ENCODE measurements around the gene LAMA1. TPM values are rescaled to one million over a fixed set of nuclear protein-coding genes. Genes with fewer than 3 reads are reported as not detected.
A peak's percentile ranks its signal among the peaks of the same experiment; 100 is the strongest.

Gene LAMA1
- total and polyA plus RNA-seq, 10 of the 15 experiments (the other 5 are each of a cell fraction or from before 2014, with no cell fraction given), result under 0.01 to 1.9 (median 0.06) TPM; not detected in 6

GRCh38 chr18:6920099-6920955 is 197.3 kb downstream of the LAMA1 start (continued):
- TF ChIP-seq, protein P1, sequence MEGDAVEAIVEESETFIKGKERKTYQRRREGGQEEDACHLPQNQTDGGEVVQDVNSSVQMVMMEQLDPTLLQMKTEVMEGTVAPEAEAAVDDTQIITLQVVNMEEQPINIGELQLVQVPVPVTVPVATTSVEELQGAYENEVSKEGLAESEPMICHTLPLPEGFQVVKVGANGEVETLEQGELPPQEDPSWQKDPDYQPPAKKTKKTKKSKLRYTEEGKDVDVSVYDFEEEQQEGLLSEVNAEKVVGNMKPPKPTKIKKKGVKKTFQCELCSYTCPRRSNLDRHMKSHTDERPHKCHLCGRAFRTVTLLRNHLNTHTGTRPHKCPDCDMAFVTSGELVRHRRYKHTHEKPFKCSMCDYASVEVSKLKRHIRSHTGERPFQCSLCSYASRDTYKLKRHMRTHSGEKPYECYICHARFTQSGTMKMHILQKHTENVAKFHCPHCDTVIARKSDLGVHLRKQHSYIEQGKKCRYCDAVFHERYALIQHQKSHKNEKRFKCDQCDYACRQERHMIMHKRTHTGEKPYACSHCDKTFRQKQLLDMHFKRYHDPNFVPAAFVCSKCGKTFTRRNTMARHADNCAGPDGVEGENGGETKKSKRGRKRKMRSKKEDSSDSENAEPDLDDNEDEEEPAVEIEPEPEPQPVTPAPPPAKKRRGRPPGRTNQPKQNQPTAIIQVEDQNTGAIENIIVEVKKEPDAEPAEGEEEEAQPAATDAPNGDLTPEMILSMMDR (IDR thresholded peaks at IDR 0.05 in 2 of 3, conservative IDR thresholded peaks at IDR 0.05 in 1 of 3; ENCODE audit: control insufficient read depth in 2 of 3, extremely low read depth in 1 of 3, insufficient read depth in 1 of 3, low read depth in 3 of 3, low read length in 3 of 3), result peak; percentile 62 to 75 (median 68); a peak in 5 of 6 replicates

GRCh38 chr18:6917072-6917471 is 200.5 kb downstream of the LAMA1 start:
- no peaks in the 10 kb centered on the region for H3K79me2 ChIP-seq (ENCODE audit: control insufficient read depth, insufficient read depth, low read length)
- RAD21 ChIA-PET (ENCODE audit: unreplicated experiment), result no interaction called here
- no TSS peak for BruUV-seq (replicated peaks)
- H3K4me3 ChIP-seq, result no peak overlapping the region
- H3K4me1 ChIP-seq (ENCODE audit: control insufficient read depth, insufficient read depth, low read length), result no peaks in the 10 kb centered on the region
- FAIRE-seq (no peak), DNase-seq (ENCODE audit: low read depth, low spot score) (no peak), ATAC-seq (no peak)
- no peaks in the 10 kb centered on the region for H3K9me3 ChIP-seq (replicated peaks; ENCODE audit: control insufficient read depth, insufficient read depth, low read length)
- H3K36me3 ChIP-seq (ENCODE audit: control insufficient read depth in 2 of 2, insufficient read depth in 2 of 2, low read length in 1 of 2), result no peaks in the 10 kb centered on the region
- no peaks in the 10 kb centered on the region for H3K27me3 ChIP-seq (replicated peaks in 1 of 2; ENCODE audit: control insufficient read depth in 2 of 2, insufficient read depth in 2 of 2, low read length in 1 of 2)
- TF ChIP-seq FOXK2 (IDR thresholded peaks at IDR 0.05) (no peak), NFIC (IDR thresholded peaks at IDR 0.05; ENCODE audit: low read depth, low read length) (no peak), HSF1 (IDR thresholded peaks at IDR 0.05; ENCODE audit: low read depth, low read length) (no peak), NR2C1 (IDR thresholded peaks at IDR 0.05) (no peak), KAT2A (conservative IDR thresholded peaks at IDR 0.05; ENCODE audit: control insufficient read depth, low read depth, low read length) (no peak), ZNF217 (IDR thresholded peaks at IDR 0.05) (no peak), CBFB (IDR thresholded peaks at IDR 0.05; ENCODE audit: low read depth) (no peak), ZNF24 (IDR thresholded peaks at IDR 0.05) (no peak), STAT1 (conservative IDR thresholded peaks at IDR 0.05) (no peak), ATF7 (IDR thresholded peaks at IDR 0.05; ENCODE audit: low read depth) (no peak)
- TF ChIP-seq, protein P2, sequence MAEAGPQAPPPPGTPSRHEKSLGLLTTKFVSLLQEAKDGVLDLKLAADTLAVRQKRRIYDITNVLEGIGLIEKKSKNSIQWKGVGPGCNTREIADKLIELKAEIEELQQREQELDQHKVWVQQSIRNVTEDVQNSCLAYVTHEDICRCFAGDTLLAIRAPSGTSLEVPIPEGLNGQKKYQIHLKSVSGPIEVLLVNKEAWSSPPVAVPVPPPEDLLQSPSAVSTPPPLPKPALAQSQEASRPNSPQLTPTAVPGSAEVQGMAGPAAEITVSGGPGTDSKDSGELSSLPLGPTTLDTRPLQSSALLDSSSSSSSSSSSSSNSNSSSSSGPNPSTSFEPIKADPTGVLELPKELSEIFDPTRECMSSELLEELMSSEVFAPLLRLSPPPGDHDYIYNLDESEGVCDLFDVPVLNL (IDR thresholded peaks at IDR 0.05; ENCODE audit: low read depth, low read length), result no peak
- 19% methylated on average over 3 of the region's 3 CpGs for WGBS (ENCODE audit: insufficient coverage, insufficient replicate concordance, low lambda C conversion rate, missing lambda C conversion rate)
- in situ Hi-C loops (cut with MboI), result no loop called here
- no peak overlapping the region for H2AFZ ChIP-seq (ENCODE audit: control insufficient read depth, low read depth, low read length)
- intact Hi-C loops (cut with micrococcal nuclease; ENCODE audit: unreplicated experiment), result no loop called here
- POLR2A ChIA-PET, result no interaction called here
- CTCF ChIA-PET, result interaction anchor here (1.2 kb wide), 1 partner anchor 10 kb away, joined by 3 read pairs; no protein-coding TSS in a partner anchor
- H3K9ac ChIP-seq (ENCODE audit: control insufficient read depth, insufficient read depth, low read length), result no peak overlapping the region
- SMC1A ChIA-PET (ENCODE audit: uncharacterized antibody, unreplicated experiment), result no interaction called here
- no peak overlapping the region for H3K4me2 ChIP-seq (ENCODE audit: control insufficient read depth, insufficient read depth)
- H3K27ac ChIP-seq (ENCODE audit: control insufficient read depth, insufficient read depth), result no peak overlapping the region
- H4K20me1 ChIP-seq (ENCODE audit: control insufficient read depth, insufficient read depth), result no peaks in the 10 kb centered on the region

Data from GM12878 (cell line).